Measurements from ENCODE around the gene SLC35F3.

DNA sequence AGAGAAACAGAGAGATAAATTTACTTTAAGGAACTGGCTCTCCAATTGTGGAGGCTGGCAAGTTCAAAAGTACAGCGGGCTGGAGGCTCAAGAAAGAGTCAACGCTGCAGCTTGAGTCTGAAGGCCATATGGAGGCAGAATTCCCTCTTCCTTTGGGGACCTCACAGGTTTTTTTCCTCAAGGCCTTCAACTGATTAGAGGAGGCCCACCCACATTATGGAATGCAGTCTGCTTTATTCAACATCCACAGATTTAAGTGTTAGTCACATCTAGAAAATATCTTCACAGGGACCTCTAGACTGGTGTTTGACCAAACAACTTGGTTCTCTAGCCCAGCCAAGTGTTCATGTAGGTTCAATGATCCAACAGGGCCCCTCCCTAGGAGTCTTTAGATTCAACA, 117.8 kb downstream of the SLC35F3 start:
- no peak for TF ChIP-seq POLR2A (IDR thresholded peaks at IDR 0.05)
- TF ChIP-seq, protein P1, sequence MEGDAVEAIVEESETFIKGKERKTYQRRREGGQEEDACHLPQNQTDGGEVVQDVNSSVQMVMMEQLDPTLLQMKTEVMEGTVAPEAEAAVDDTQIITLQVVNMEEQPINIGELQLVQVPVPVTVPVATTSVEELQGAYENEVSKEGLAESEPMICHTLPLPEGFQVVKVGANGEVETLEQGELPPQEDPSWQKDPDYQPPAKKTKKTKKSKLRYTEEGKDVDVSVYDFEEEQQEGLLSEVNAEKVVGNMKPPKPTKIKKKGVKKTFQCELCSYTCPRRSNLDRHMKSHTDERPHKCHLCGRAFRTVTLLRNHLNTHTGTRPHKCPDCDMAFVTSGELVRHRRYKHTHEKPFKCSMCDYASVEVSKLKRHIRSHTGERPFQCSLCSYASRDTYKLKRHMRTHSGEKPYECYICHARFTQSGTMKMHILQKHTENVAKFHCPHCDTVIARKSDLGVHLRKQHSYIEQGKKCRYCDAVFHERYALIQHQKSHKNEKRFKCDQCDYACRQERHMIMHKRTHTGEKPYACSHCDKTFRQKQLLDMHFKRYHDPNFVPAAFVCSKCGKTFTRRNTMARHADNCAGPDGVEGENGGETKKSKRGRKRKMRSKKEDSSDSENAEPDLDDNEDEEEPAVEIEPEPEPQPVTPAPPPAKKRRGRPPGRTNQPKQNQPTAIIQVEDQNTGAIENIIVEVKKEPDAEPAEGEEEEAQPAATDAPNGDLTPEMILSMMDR (IDR thresholded peaks at IDR 0.05), result no peak
- TF ChIP-seq EP300 (IDR thresholded peaks at IDR 0.05), result no peak
- no peak for TF ChIP-seq POLR2AphosphoS5 (IDR thresholded peaks at IDR 0.05)

Measured in suprapubic skin (tissue), 4 donors.